GM18907 (cell line): Measurements from ENCODE around the gene SLC24A1.
"Not testable (repeated sequence)": the region's sequence is repeated elsewhere in the genome, so short reads cannot be mapped to it uniquely, and the experiment has no call there.

Experiments used
- ATAC-seq: cut with Tn5 transposase; IDR thresholded peaks from one replicate; pipeline ENCODE4 v1.9.1; 2021; ENCODE audit warnings: mild to moderate bottlenecking, moderate library complexity; ENCODE audit not compliant: unreplicated experiment

The SLC24A1 gene

GRCh38 chr15:65621638-65622037 lies at the start of gene SLC24A1:
TSS of gene SLC24A1 (plus strand) at chr15:65621938. CDS start at chr15:65624081, 2,143 bp downstream.
- ATAC-seq: no peak

GRCh38 chr15:65571971-65572370 lies 49.8 kb upstream of the SLC24A1 start:
- no peak for ATAC-seq

GRCh38 chr15:65576664-65577063 lies 45.1 kb upstream of the SLC24A1 start:
- no peak for ATAC-seq

GRCh38 chr15:65577129-65577996 lies 44.4 kb upstream of the SLC24A1 start:
- no peak for ATAC-seq

GRCh38 chr15:65578904-65579728 lies 42.6 kb upstream of the SLC24A1 start:
- no peak for ATAC-seq

GRCh38 chr15:65579762-65580161 lies 42.0 kb upstream of the SLC24A1 start:
- ATAC-seq: no peak

GRCh38 chr15:65580287-65580686 lies 41.5 kb upstream of the SLC24A1 start:
- no peak for ATAC-seq

DNA sequence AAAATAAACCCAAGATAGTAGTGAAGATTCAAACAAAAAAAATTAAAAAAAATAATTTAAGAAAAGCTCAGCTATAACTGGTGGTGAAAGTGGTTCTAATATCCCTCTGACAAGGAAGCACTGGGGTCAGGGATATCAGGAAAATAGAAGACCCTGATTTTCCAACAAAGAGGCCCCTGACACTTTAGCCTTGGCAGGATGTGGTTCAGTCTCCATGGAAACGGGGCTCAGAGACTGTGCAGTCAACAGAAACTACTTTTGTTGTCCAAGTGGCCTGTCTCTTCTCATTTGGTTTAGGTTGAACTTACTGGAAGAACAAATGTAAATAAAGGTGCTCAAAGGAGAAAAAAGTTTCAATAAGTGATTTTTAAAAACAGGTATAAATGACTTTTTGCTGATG lies 38.0 kb upstream of the SLC24A1 start:
- no peak for ATAC-seq

GRCh38 chr15:65584241-65584640 lies 37.5 kb upstream of the SLC24A1 start:
- ATAC-seq: no peak

DNA sequence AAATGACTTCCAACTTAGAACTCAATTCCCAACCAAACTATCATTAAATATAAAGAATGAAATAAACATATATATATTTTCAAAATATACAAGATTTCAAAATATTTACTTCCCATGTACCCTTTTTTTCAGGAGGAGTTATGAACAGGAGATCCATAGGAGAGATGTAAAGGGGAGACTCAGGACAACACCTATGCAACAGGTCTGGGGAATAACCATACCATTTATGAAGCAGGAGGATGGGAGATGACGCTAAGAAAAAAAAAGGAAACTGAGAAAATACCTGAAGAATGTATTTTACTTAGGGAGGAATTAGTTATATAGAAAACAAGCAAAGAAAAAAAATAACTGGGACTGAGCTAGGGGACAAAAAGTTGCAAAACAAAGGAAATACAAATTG lies 34.6 kb upstream of the SLC24A1 start:
- ATAC-seq: no peak

DNA sequence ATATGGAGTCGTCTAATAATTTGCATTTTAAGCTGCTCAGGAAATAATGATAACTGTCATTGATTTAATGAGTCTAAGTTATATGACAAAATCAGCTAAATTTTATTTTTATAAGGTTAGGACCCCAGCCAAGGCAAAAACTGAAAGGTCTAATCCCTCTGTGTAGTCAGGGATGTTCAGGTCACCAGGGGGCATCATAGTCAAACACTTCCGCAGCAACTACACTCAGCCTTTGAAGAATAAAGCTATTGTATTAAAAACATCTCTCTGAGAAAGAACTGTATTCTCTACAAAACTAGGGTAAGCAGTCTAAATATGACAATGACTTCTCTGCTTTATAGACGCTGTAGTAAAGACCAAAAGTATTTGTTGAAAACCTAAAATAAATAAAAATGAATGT lies 25.8 kb upstream of the SLC24A1 start:
- no peak for ATAC-seq

DNA sequence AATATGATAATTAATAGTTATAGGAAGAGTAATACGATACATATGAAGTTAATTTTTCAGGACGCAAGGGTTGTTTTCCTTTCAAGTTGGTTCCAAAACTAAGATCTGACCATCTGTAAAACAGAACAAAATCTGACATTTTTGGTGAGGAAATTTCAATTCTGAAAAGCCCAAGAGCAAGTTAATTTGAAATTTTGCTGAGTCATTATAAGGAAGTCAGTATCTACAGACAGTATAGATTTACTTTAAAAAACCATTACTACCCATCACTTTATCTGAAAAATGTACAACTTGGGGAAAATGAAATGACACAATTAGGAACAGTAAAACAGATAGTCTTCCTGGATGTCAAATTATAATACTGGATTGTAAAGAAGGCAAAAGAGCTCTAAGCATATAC lies 23.3 kb upstream of the SLC24A1 start:
- no peak for ATAC-seq

GRCh38 chr15:65599677-65600076 lies 22.1 kb upstream of the SLC24A1 start:
- ATAC-seq: no peak

DNA sequence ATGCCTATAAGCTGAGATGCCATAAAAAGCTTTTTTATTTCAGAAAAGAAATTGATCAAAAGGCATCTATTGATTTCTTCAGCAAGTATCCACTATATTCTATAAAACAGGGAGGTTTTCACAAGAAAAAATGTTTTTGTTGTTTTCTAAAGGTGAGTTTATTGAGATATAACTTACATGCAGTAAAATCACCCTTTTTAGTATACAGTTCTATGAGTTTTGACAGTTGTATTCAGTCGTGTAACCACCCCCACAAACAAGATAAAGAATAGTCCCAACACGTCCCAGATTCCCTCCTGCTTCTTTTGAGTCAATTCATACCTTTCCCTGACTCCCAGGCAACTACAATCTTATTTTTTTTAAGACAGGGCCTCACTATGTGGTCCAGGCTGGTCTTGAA lies 18.6 kb upstream of the SLC24A1 start:
- ATAC-seq: no peak

GRCh38 chr15:65603559-65603958 lies 18.2 kb upstream of the SLC24A1 start:
- no peak for ATAC-seq

DNA sequence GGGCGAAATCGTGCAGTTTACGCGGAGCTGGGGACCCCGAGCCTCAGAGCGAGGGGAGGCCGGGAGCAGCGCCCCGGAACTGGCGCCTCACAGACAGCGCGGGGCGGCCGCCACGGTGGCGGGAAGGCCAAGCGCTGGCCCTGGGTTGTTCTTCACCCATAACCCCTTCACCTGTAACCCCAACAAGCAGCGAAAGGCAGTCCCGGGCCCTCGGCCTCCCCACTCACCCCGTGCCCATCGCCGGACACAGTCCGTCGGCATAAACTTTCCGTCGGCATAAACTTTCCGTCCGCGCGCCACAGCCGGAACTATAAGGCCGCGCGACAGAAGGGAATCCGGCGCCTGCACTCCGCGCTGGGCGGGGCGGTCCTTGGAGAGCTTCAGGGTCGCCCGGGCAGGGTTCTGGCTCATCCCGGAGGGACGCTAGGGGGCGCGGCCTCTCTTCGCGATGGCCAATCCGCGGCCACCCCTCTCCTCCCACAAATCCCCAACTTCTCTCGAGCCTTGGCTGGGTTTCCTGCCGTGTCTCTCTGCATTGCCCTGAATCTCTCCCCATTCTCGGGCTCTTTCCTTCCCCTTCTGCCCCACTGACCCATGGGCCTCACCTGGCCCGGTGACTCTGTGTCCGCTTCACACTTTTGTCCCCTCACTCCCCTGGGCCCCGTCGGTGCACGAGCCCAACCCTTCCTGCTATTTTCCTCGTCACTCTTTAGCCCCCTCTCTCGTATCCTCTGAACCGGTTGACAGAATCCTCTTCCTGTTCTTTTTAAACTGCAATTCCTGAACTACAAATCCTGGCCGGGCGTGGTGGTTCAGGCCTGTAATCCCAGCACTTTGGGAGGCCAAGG lies 10.6 kb upstream of the SLC24A1 start, which contains the start of gene INTS14:
Gene INTS14, minus strand, starts transcription at position 261 of the 848 bp plus-strand sequence. CDS start 3,751 bp downstream, outside the sequence.
- peak; percentile 94 for ATAC-seq

DNA sequence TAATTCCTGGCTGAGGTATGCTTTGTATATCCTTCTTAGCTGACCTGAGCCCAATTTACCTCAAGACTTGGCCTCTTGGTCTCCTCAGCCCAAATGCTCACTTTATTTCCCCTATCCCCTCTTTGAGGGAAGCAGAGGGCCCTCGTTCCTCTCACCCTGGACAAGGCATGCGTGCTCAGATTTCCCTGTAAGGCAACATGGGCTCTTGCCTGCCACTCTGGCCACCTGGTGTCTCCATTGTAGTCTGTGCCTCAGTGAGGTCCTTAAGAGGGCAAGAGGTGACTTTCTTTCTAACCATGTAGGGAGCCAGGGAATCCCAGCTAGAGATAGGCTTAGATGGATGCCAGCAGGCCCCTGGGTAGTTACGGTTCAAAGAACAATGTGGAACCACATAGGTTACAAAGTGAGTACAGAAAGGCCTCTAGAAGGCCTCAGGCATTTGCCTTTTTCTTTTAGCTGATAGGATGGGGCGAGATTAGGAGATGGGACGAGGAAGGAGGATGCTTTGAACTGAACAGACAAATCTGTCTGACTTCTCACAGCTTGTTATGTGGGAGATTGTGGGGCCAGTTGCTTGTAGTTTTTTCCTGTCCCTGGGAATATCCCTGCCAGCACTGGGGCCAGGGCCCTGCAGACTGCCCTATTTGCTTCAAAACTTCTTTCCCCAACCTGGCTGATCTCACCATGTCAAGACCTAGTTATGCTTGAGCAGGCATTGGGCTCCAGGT lies 9.7 kb upstream of the SLC24A1 start:
- no peak for ATAC-seq

- ATAC-seq: no peak
Measured at GRCh38 chr15:65612616-65612946, 9.2 kb upstream of the SLC24A1 start.

- no peak for ATAC-seq
Measured at GRCh38 chr15:65612949-65613744, 8.6 kb upstream of the SLC24A1 start.

DNA sequence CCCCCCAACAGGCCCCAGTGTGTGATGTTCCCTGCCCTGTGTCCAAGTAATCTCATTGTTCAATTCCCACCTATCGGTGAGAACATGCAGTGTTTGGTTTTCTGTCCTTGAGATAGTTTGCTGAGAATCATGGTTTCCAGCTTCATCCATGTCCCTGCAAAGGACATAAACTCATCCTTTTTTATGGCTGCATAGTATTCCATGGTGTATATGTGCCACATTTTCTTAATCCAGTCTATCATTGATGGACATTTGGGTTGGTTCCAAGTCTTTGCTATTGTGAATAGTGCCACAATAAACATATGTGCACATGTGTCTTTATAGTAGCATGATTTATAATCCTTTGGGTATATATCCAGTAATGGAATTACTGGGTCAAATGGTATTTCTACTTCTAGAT lies 5.9 kb upstream of the SLC24A1 start:
- ATAC-seq: not testable (repeated sequence)
